Thyroid gland (tissue), 4 donors: ENCODE data around the gene CACNA2D3.

Experiments
- POLR2A ChIP-seq, 2 donors: fragments of 450-650 bp; IDR thresholded peaks; one replicate each; pipeline ENCODE4 v1.6.1; 2017; ENCODE audit warnings: antibody characterized with exemption in 2 of 2, mild to moderate bottlenecking in 2 of 2, moderate library complexity in 1 of 2
- TF ChIP-seq, protein P1 (sequence below), 6 experiments: fragments of 200-600 bp in 3 of 6; fragments of 450-650 bp in 3 of 6; sonication (generic) in 3 of 6; IDR thresholded peaks; one replicate each; pipeline ENCODE4 v1.5.1; 2016 to 2019; ENCODE audit warnings: antibody characterized with exemption in 6 of 6, mild to moderate bottlenecking in 2 of 6, inconsistent platforms in 1 of 6, moderate library complexity in 1 of 6

DNA sequence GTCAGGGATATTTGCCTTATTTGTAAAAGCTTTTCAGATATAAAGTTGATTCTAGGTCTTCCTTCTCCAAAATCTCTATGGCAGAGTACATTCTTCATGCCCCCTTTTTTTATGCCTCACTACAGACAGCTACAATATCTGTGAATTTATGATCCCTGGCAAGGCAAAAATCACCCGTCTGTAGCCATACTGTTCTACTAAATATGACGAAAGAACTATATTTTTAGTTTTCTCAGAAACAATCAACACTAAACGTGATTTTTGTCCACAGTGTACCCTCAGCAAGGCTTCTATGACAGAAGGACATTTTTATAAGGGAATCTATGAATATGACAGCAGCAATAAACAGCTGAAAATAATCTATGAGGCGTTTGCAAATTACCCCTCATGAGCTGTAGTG, 792.8 kb downstream of the CACNA2D3 start:
- TF ChIP-seq, protein P1, sequence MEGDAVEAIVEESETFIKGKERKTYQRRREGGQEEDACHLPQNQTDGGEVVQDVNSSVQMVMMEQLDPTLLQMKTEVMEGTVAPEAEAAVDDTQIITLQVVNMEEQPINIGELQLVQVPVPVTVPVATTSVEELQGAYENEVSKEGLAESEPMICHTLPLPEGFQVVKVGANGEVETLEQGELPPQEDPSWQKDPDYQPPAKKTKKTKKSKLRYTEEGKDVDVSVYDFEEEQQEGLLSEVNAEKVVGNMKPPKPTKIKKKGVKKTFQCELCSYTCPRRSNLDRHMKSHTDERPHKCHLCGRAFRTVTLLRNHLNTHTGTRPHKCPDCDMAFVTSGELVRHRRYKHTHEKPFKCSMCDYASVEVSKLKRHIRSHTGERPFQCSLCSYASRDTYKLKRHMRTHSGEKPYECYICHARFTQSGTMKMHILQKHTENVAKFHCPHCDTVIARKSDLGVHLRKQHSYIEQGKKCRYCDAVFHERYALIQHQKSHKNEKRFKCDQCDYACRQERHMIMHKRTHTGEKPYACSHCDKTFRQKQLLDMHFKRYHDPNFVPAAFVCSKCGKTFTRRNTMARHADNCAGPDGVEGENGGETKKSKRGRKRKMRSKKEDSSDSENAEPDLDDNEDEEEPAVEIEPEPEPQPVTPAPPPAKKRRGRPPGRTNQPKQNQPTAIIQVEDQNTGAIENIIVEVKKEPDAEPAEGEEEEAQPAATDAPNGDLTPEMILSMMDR (IDR thresholded peaks at IDR 0.05): no peak
- TF ChIP-seq POLR2A (IDR thresholded peaks at IDR 0.05): no peak
